Measurements from ENCODE around the gene CNDP1.

Gene CNDP1

GRCh38 chr18:74534150-74534969, at the start of gene CNDP1:
Gene CNDP1 (plus strand): TSS chr18:74534500. CDS start chr18:74534668, 168 bp downstream.
- no peak within 1 kb of the TSS for H3K27ac ChIP-seq

GRCh38 chr18:74486119-74486849, 48.0 kb upstream of the CNDP1 start:
- TF ChIP-seq ZFX (IDR thresholded peaks at IDR 0.05) (no peak), CTCF (conservative IDR thresholded peaks at IDR 0.05) (no peak)
- no peak overlapping the region for H3K27ac ChIP-seq

More at GRCh38 chr18:74534150-74534969, at the start of gene CNDP1:
- TF ChIP-seq CTCF (conservative IDR thresholded peaks at IDR 0.05) (no peak), ZFX (IDR thresholded peaks at IDR 0.05) (no peak)

- no peak overlapping the region for H3K27ac ChIP-seq
- TF ChIP-seq CTCF (conservative IDR thresholded peaks at IDR 0.05) (no peak), ZFX (IDR thresholded peaks at IDR 0.05) (no peak)
These were observed 45.9 kb upstream of the CNDP1 start for GRCh38 chr18:74488354-74488753.

GRCh38 chr18:74488864-74489263, 45.4 kb upstream of the CNDP1 start:
- no peak overlapping the region for H3K27ac ChIP-seq
- TF ChIP-seq CTCF (conservative IDR thresholded peaks at IDR 0.05) = no peak
- no peak for TF ChIP-seq ZFX (IDR thresholded peaks at IDR 0.05)

GRCh38 chr18:74489676-74490075, 44.6 kb upstream of the CNDP1 start:
- no peak overlapping the region for H3K27ac ChIP-seq
- TF ChIP-seq CTCF (conservative IDR thresholded peaks at IDR 0.05) (no peak), ZFX (IDR thresholded peaks at IDR 0.05) (no peak)

- TF ChIP-seq ZFX (IDR thresholded peaks at IDR 0.05) = no peak
- no peak overlapping the region for H3K27ac ChIP-seq
These were observed 42.0 kb upstream of the CNDP1 start for GRCh38 chr18:74492259-74492658.

GRCh38 chr18:74493689-74494088, 40.6 kb upstream of the CNDP1 start:
- peak; percentile 74 for TF ChIP-seq CTCF (conservative IDR thresholded peaks at IDR 0.05)
- no peak for TF ChIP-seq ZFX (IDR thresholded peaks at IDR 0.05)
- no peak overlapping the region for H3K27ac ChIP-seq
